ENCODE results near the gene GRM2.

GRM2 gene

GRCh38 chr3:51680663-51681230, 26.1 kb upstream of the GRM2 start:
- no peak for DNase-seq (ENCODE audit: low read depth)

GRCh38 chr3:51681453-51681852, 25.4 kb upstream of the GRM2 start:
- no peak for DNase-seq (ENCODE audit: low read depth)

GRCh38 chr3:51682079-51682478, 24.8 kb upstream of the GRM2 start:
- DNase-seq (ENCODE audit: low read depth) = peak; percentile 69

GRCh38 chr3:51682526-51682925, 24.3 kb upstream of the GRM2 start:
- DNase-seq (ENCODE audit: low read depth) = no peak

- no peak for DNase-seq (ENCODE audit: low read depth)
Measured at GRCh38 chr3:51683566-51683965, 23.3 kb upstream of the GRM2 start.

- DNase-seq (ENCODE audit: low read depth) = no peak
Measured at GRCh38 chr3:51684971-51685751, 21.7 kb upstream of the GRM2 start.

- no peak for DNase-seq (ENCODE audit: low read depth)
Measured at GRCh38 chr3:51686056-51686455, 20.8 kb upstream of the GRM2 start.

GRCh38 chr3:51686512-51687215, 20.2 kb upstream of the GRM2 start:
- no peak for DNase-seq (ENCODE audit: low read depth)

- no peak for DNase-seq (ENCODE audit: low read depth)
Measured at GRCh38 chr3:51687431-51688205, 19.2 kb upstream of the GRM2 start.

GRCh38 chr3:51688206-51688600, 18.7 kb upstream of the GRM2 start:
- DNase-seq (ENCODE audit: low read depth) = no peak

GRCh38 chr3:51691021-51691420, 15.8 kb upstream of the GRM2 start:
- DNase-seq (ENCODE audit: low read depth) = no peak

- DNase-seq (ENCODE audit: low read depth) = no peak
Measured at GRCh38 chr3:51691949-51692348, 14.9 kb upstream of the GRM2 start.

- no peak for DNase-seq (ENCODE audit: low read depth)
Measured at GRCh38 chr3:51692980-51693395, 13.9 kb upstream of the GRM2 start.

GRCh38 chr3:51696954-51697353, 9.9 kb upstream of the GRM2 start:
- no peak for DNase-seq (ENCODE audit: low read depth)

GRCh38 chr3:51698209-51698608, 8.7 kb upstream of the GRM2 start:
- DNase-seq (ENCODE audit: low read depth) = no peak

- no peak for DNase-seq (ENCODE audit: low read depth)
Measured at GRCh38 chr3:51700403-51700802, 6.5 kb upstream of the GRM2 start.

GRCh38 chr3:51702156-51702555, 4.7 kb upstream of the GRM2 start:
- no peak for DNase-seq (ENCODE audit: low read depth)

- no peak for DNase-seq (ENCODE audit: low read depth)
Measured at GRCh38 chr3:51703068-51703760, 3.7 kb upstream of the GRM2 start.

- no peak for DNase-seq (ENCODE audit: low read depth)
Measured at GRCh38 chr3:51703761-51704510, 2.9 kb upstream of the GRM2 start.

- DNase-seq (ENCODE audit: low read depth) = no peak
Measured at GRCh38 chr3:51704511-51704950, 2.3 kb upstream of the GRM2 start.

All from HS-27A (cell line).